Measurements from ENCODE around the gene SMC1A.
A peak's percentile ranks its signal among the peaks of the same experiment; 100 is the strongest.
"Not testable (repeated sequence)": the region's sequence is repeated elsewhere in the genome, so short reads cannot be mapped to it uniquely, and the experiment has no call there.

SMC1A gene

GRCh38 chrX:53421772-53422085 lies 725 bp downstream of the SMC1A start:
- DNase-seq (ENCODE audit: low spot score): peak; percentile 31

GRCh38 chrX:53421125-53421524 lies 1.3 kb downstream of the SMC1A start:
- no peak for DNase-seq (ENCODE audit: low spot score)

GRCh38 chrX:53420351-53420750 lies 2.1 kb downstream of the SMC1A start:
- DNase-seq (ENCODE audit: low spot score): not testable (repeated sequence)

GRCh38 chrX:53412446-53412845 lies 10.0 kb downstream of the SMC1A start:
- no peak for DNase-seq (ENCODE audit: low spot score)

- DNase-seq (ENCODE audit: low spot score): no peak
Measured at GRCh38 chrX:53403535-53403934, 18.9 kb downstream of the SMC1A start.

GRCh38 chrX:53398216-53398615 lies 24.2 kb downstream of the SMC1A start:
- DNase-seq (ENCODE audit: low spot score): no peak

- DNase-seq (ENCODE audit: low spot score): no peak
Measured at GRCh38 chrX:53395605-53396298, 26.7 kb downstream of the SMC1A start.

GRCh38 chrX:53383376-53384076 lies 38.9 kb downstream of the SMC1A start:
- DNase-seq (ENCODE audit: low spot score): no peak

- DNase-seq (ENCODE audit: low spot score): no peak
Measured at GRCh38 chrX:53379747-53380146, 42.7 kb downstream of the SMC1A start.

GRCh38 chrX:53379008-53379710 lies 43.3 kb downstream of the SMC1A start:
- no peak for DNase-seq (ENCODE audit: low spot score)

- DNase-seq (ENCODE audit: low spot score): no peak
Measured at GRCh38 chrX:53377464-53377863, 45.0 kb downstream of the SMC1A start.

- no peak for DNase-seq (ENCODE audit: low spot score)
Measured at GRCh38 chrX:53376888-53377287, 45.6 kb downstream of the SMC1A start.

GRCh38 chrX:53374923-53375322 lies 47.5 kb downstream of the SMC1A start:
- DNase-seq (ENCODE audit: low spot score): no peak

GRCh38 chrX:53374222-53374820 lies 48.1 kb downstream of the SMC1A start:
- no peak for DNase-seq (ENCODE audit: low spot score)

GRCh38 chrX:53373307-53373706 lies 49.1 kb downstream of the SMC1A start:
- no peak for DNase-seq (ENCODE audit: low spot score)

- not testable (repeated sequence) for DNase-seq (ENCODE audit: low spot score)
Measured at GRCh38 chrX:53366454-53366853, 56.0 kb downstream of the SMC1A start.

- DNase-seq (ENCODE audit: low spot score): no peak
Measured at GRCh38 chrX:53362449-53362848, 60.0 kb downstream of the SMC1A start.

GRCh38 chrX:53357799-53358530 lies 64.5 kb downstream of the SMC1A start:
- no peak for DNase-seq (ENCODE audit: low spot score)

GRCh38 chrX:53356186-53356585 lies 66.3 kb downstream of the SMC1A start:
- DNase-seq (ENCODE audit: low spot score): no peak

GRCh38 chrX:53354669-53355068 lies 67.8 kb downstream of the SMC1A start:
- DNase-seq (ENCODE audit: low spot score): no peak

GRCh38 chrX:53347948-53348347 lies 74.5 kb downstream of the SMC1A start:
- DNase-seq (ENCODE audit: low spot score): no peak

Measured in LoVo (cell line).